Trophoblast cell (in vitro differentiated cells and primary cell): ENCODE data around the gene RPAP3.

Experiments
- DNase-seq, 2 donors: peaks; one replicate each; pipeline ENCODE4 v3.0.0-alpha.2; 2016
- H2AFZ ChIP-seq: 2 replicates; pipeline ENCODE4 v1.6.1; 2013; ENCODE audit warnings: low read length, moderate library complexity, mild to moderate bottlenecking; ENCODE audit not compliant: insufficient read depth, poor library complexity
- H2AK5ac ChIP-seq: 2 replicates; pipeline ENCODE4 v1.6.1; 2013; ENCODE audit warnings: mild to moderate bottlenecking, low read length
- H2BK120ac ChIP-seq: 2 replicates; pipeline ENCODE4 v1.6.1; 2013; ENCODE audit warnings: low read length, mild to moderate bottlenecking, moderate library complexity; ENCODE audit not compliant: insufficient read depth, poor library complexity
- H2BK12ac ChIP-seq: 2 replicates; pipeline ENCODE4 v1.6.1; 2013; ENCODE audit warnings: mild to moderate bottlenecking, low read length, moderate library complexity
- H2BK5ac ChIP-seq: 2 replicates; pipeline ENCODE4 v1.6.1; 2013; ENCODE audit warnings: low read length, low read depth, moderate library complexity, mild to moderate bottlenecking; ENCODE audit not compliant: poor library complexity
- H3K14ac ChIP-seq: 2 replicates; pipeline ENCODE4 v1.6.1; 2013; ENCODE audit warnings: mild to moderate bottlenecking, low read length
- H3K18ac ChIP-seq: 2 replicates; pipeline ENCODE4 v1.6.1; 2013; ENCODE audit warnings: mild to moderate bottlenecking, low read length
- H3K23ac ChIP-seq: 2 replicates; pipeline ENCODE4 v1.6.1; 2013; ENCODE audit warnings: low read length
- H3K27ac ChIP-seq: 2 replicates; pipeline ENCODE4 v1.5.1; 2013; ENCODE audit warnings: low read depth, mild to moderate bottlenecking, inconsistent platforms, low read length, moderate library complexity
- H3K27me3 ChIP-seq: 2 replicates; pipeline ENCODE4 v1.6.1; 2013; ENCODE audit warnings: inconsistent platforms, mild to moderate bottlenecking, low read length, moderate library complexity; ENCODE audit not compliant: insufficient read depth
- H3K36me3 ChIP-seq, 2 experiments: 1 replicate in 1 of 2; 2 replicates in 1 of 2; pipeline ENCODE4 v1.6.1; 2013; ENCODE audit warnings: low read length in 2 of 2, mild to moderate bottlenecking in 2 of 2, moderate library complexity in 1 of 2; ENCODE audit not compliant: insufficient read depth in 2 of 2, control insufficient read depth in 1 of 2
- H3K4ac ChIP-seq: 2 replicates; pipeline ENCODE4 v1.6.1; 2013; ENCODE audit warnings: low read depth, mild to moderate bottlenecking, low read length, moderate library complexity
- H3K4me1 ChIP-seq, 2 experiments: 1 replicate in 1 of 2; 2 replicates in 1 of 2; pipeline ENCODE4 v1.6.1; 2013; ENCODE audit warnings: low read length in 2 of 2, mild to moderate bottlenecking in 2 of 2, moderate library complexity in 1 of 2; ENCODE audit not compliant: insufficient read depth in 2 of 2, control insufficient read depth in 1 of 2
- H3K4me2 ChIP-seq: 2 replicates; pipeline ENCODE4 v1.6.1; 2013; ENCODE audit warnings: inconsistent platforms, mild to moderate bottlenecking, low read length, moderate library complexity
- H3K4me3 ChIP-seq: 2 replicates; pipeline ENCODE4 v1.5.1; 2013; ENCODE audit warnings: mild to moderate bottlenecking, low read depth, low read length, inconsistent platforms
- H3K79me1 ChIP-seq: one replicate; pipeline ENCODE4 v1.6.1; 2013; ENCODE audit warnings: low read length
- H3K79me2 ChIP-seq: 2 replicates; pipeline ENCODE4 v1.6.1; 2013; ENCODE audit warnings: low read length, mild to moderate bottlenecking; ENCODE audit not compliant: control insufficient read depth, insufficient read depth, poor library complexity
- H3K9ac ChIP-seq: 2 replicates; pipeline ENCODE4 v1.6.1; 2013; ENCODE audit warnings: mild to moderate bottlenecking, low read length
- H3K9me3 ChIP-seq: 2 replicates; pipeline ENCODE4 v1.6.1; 2013; ENCODE audit warnings: low read depth, mild to moderate bottlenecking, control low read depth, inconsistent platforms, low read length; ENCODE audit not compliant: insufficient read depth
- H4K12ac ChIP-seq: 2 replicates; pipeline ENCODE4 v1.6.1; 2013; ENCODE audit warnings: low read depth, mild to moderate bottlenecking, low read length, moderate library complexity
- H4K8ac ChIP-seq: 2 replicates; pipeline ENCODE4 v1.6.1; 2013; ENCODE audit warnings: low read depth, mild to moderate bottlenecking, low read length, moderate library complexity
- H4K91ac ChIP-seq: one replicate; pipeline ENCODE4 v1.6.1; 2013; ENCODE audit warnings: low read depth, mild to moderate bottlenecking, low read length, moderate library complexity
- WGBS: extraction: QIAGEN DNeasy Blood & Tissue Kit; methylation state at CpG from one replicate; pipeline ENCODE4 v1.1.7; 2013; ENCODE audit warnings: missing lambda C conversion rate; ENCODE audit not compliant: insufficient read length, insufficient coverage; ENCODE audit errors: extremely low coverage; 5-methylcytosine and 5-hydroxymethylcytosine counted together

The RPAP3 gene

DNA sequence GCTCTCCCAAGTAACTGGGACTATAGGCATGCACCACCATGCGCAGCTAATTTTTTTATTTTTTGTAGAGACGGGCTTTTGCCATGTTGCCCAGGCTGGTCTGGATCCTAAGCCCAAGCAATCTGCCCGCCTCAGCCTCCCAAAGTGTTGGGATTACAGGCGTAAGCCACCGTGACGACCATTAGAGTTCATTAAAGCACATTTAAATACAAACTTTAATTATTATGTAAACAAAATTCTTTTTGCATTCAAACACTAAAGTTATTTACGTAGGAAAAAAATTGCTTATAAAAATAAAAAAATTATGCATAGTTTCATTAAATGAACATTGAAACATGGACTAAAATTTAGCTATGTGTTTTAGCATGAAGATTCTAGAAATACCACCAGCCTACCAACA is 7.2 kb downstream of the RPAP3 start:
- no peaks in the 10 kb centered on the region for H3K9me3 ChIP-seq
- H3K4me1 ChIP-seq, result no peaks in the 10 kb centered on the region
- no peak overlapping the region for H3K4me3 ChIP-seq
- H3K27ac ChIP-seq, result no peak overlapping the region
- no peak overlapping the region for H3K18ac ChIP-seq
- H3K23ac ChIP-seq, result no peak overlapping the region
- no peak overlapping the region for H4K12ac ChIP-seq
- H3K4me2 ChIP-seq, result no peak overlapping the region
- no peak overlapping the region for H2BK120ac ChIP-seq
- H3K4ac ChIP-seq, result no peak overlapping the region
- H3K9ac ChIP-seq, result no peak overlapping the region
- DNase-seq, result no peak
- H3K36me3 ChIP-seq, result peaks cover 4 to 9% of the 10 kb centered on the region in 2 experiments
- no peaks in the 10 kb centered on the region for H3K79me1 ChIP-seq
- no CpG with 5 or more reads among the region's 7 CpGs for WGBS
- no peaks in the 10 kb centered on the region for H3K27me3 ChIP-seq
- no peak overlapping the region for H3K14ac ChIP-seq
- no peak overlapping the region for H4K8ac ChIP-seq
- no peak overlapping the region for H4K91ac ChIP-seq
- no peak overlapping the region for H2AFZ ChIP-seq
- H2AK5ac ChIP-seq, result no peak overlapping the region
- H3K79me2 ChIP-seq, result no peaks in the 10 kb centered on the region
- no peak overlapping the region for H2BK5ac ChIP-seq
- H2BK12ac ChIP-seq, result no peak overlapping the region

- Histone ChIP-seq H3K36me3 (peaks cover 5 to 9% of the 10 kb centered on the region in 2 experiments), H4K8ac (no peak overlapping the region), H3K18ac (no peak overlapping the region), H3K79me1 (no peaks in the 10 kb centered on the region), H3K4me1 (no peaks in the 10 kb centered on the region), H3K79me2 (no peaks in the 10 kb centered on the region), H3K4me2 (no peak overlapping the region), H3K9me3 (no peaks in the 10 kb centered on the region), H3K27ac (no peak overlapping the region), H4K12ac (no peak overlapping the region), H3K4ac (no peak overlapping the region), H3K14ac (no peak overlapping the region), H3K9ac (no peak overlapping the region), H4K91ac (no peak overlapping the region), H3K4me3 (no peak overlapping the region), H2AFZ (no peak overlapping the region), H2AK5ac (no peak overlapping the region), H3K27me3 (no peaks in the 10 kb centered on the region), H2BK5ac (no peak overlapping the region), H2BK12ac (no peak overlapping the region), H2BK120ac (no peak overlapping the region), H3K23ac (no peak overlapping the region)
- WGBS, result no CpG with 5 or more reads among the region's 4 CpGs
- DNase-seq, result no peak
Observed at GRCh38 chr12:47698055-47698454, 7.8 kb downstream of the RPAP3 start.

- Histone ChIP-seq H2BK12ac (no peak overlapping the region), H3K9me3 (no peaks in the 10 kb centered on the region), H4K8ac (no peak overlapping the region), H3K23ac (no peak overlapping the region), H3K18ac (no peak overlapping the region), H3K79me1 (no peaks in the 10 kb centered on the region), H3K27me3 (no peaks in the 10 kb centered on the region), H3K79me2 (no peaks in the 10 kb centered on the region), H3K4me1 (no peaks in the 10 kb centered on the region), H2BK5ac (no peak overlapping the region), H3K4ac (no peak overlapping the region), H2AK5ac (no peak overlapping the region), H3K9ac (no peak overlapping the region), H3K4me3 (no peak overlapping the region), H2BK120ac (no peak overlapping the region), H3K4me2 (no peak overlapping the region), H2AFZ (no peak overlapping the region), H4K91ac (no peak overlapping the region), H3K36me3 (peaks cover 6% of the 10 kb centered on the region in 2 experiments), H3K14ac (no peak overlapping the region), H3K27ac (no peak overlapping the region), H4K12ac (no peak overlapping the region)
- WGBS, result no CpG with 5 or more reads among the region's 2 CpGs
- DNase-seq, result no peak
Observed at GRCh38 chr12:47689215-47689614, 16.6 kb downstream of the RPAP3 start.

DNA sequence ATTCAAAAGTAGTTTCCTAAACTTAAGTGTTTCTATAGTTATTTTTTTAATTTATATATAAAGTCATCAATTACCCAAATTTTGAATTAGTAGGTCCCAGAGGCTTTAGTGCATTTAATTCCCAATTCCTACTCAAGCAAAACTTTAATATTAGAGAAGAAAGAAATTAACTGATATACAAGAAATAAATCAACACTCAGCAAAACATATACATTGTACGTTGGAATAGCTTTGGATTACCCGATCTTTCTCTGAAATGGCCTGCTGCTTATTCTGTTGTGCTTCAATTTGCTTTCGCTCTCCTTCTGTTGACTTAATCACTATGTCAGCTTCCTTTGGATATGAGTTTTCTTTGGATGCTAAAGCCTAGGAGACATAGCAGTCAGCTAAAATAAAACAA is 18.2 kb downstream of the RPAP3 start:
- H3K18ac ChIP-seq, result no peak overlapping the region
- H2BK12ac ChIP-seq, result no peak overlapping the region
- H2BK120ac ChIP-seq, result no peak overlapping the region
- no peaks in the 10 kb centered on the region for H3K79me1 ChIP-seq
- H3K79me2 ChIP-seq, result no peaks in the 10 kb centered on the region
- no peaks in the 10 kb centered on the region for H3K27me3 ChIP-seq
- no peak overlapping the region for H3K4me2 ChIP-seq
- no CpG with 5 or more reads among the region's 3 CpGs for WGBS
- no peak overlapping the region for H3K23ac ChIP-seq
- no peak overlapping the region for H4K12ac ChIP-seq
- no peak overlapping the region for H3K4ac ChIP-seq
- H4K8ac ChIP-seq, result no peak overlapping the region
- H3K4me3 ChIP-seq, result no peak overlapping the region
- no peak overlapping the region for H3K27ac ChIP-seq
- no peak overlapping the region for H4K91ac ChIP-seq
- H3K4me1 ChIP-seq, result no peaks in the 10 kb centered on the region
- DNase-seq, result no peak
- H2BK5ac ChIP-seq, result no peak overlapping the region
- no peaks in the 10 kb centered on the region for H3K9me3 ChIP-seq
- H3K14ac ChIP-seq, result no peak overlapping the region
- H2AK5ac ChIP-seq, result no peak overlapping the region
- H2AFZ ChIP-seq, result no peak overlapping the region
- H3K36me3 ChIP-seq, result peaks cover 4 to 6% of the 10 kb centered on the region in 2 experiments
- no peak overlapping the region for H3K9ac ChIP-seq
